GM21526 (cell line): ENCODE data around the gene MRPL14.
"Not testable (repeated sequence)": the region's sequence is repeated elsewhere in the genome, so short reads cannot be mapped to it uniquely, and the experiment has no call there.

Experiments used
- ATAC-seq: cut with Tn5 transposase; IDR thresholded peaks from one replicate; pipeline ENCODE4 v1.9.1; 2021; ENCODE audit warnings: moderate library complexity; ENCODE audit not compliant: unreplicated experiment, low FRiP score

Gene MRPL14

DNA sequence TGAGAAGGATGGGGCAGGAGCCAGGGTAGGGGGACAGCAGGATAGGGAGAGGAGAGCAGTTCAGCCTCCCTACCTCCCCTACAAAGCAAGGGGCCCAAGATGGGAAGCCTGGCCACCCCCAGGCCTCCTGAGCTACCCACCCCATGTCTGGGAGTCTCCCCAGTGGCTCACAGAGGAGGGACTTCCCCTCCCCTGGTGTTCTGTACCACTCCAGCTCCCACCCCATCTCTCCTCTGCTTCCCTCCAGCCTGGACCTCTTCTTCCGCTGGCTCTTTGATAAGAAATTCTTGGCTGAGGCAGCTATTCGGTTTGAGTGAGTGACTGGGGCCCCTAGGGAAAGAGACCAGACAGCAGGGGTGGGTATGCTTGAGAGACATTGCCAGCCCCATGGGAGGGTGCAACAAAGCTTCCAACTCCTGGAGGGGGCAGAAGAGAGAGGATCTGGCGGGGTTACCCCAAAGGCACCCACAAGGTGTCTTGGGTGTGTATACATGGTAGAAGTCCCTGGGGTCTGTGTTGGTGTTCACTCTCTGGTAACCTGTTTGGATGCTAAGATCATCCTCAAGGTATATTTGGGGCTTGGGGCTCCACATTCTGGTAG is 23.2 kb upstream of the MRPL14 start:
- no peak for ATAC-seq

- ATAC-seq, result no peak
Measured at GRCh38 chr6:44149369-44150012, 22.2 kb upstream of the MRPL14 start.

GRCh38 chr6:44148306-44148705 is 21.1 kb upstream of the MRPL14 start:
- no peak for ATAC-seq

GRCh38 chr6:44147256-44147655 is 20.0 kb upstream of the MRPL14 start:
- ATAC-seq, result no peak

- no peak for ATAC-seq
Measured at GRCh38 chr6:44146685-44147084, 19.4 kb upstream of the MRPL14 start.

GRCh38 chr6:44145839-44146238 is 18.6 kb upstream of the MRPL14 start:
- ATAC-seq, result no peak

DNA sequence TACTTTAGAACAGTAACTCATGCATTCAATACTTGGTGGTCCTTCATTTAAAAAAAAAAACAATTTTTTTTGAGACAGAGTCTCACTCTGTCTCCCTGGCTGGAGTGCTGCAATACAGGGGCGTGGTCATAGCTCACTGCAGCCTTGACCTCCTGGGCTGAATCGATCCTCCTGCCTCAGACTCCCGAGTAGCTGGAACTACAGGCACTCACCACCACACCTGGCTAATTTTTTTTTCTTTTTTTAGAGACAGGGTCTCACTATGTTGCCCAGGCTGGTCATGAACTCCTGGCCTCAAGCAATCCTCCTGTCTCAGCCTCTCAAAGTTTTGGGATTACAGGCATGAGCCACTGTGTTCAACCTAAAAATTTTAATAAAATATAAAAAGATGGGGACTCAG is 17.3 kb upstream of the MRPL14 start:
- not testable (repeated sequence) for ATAC-seq

DNA sequence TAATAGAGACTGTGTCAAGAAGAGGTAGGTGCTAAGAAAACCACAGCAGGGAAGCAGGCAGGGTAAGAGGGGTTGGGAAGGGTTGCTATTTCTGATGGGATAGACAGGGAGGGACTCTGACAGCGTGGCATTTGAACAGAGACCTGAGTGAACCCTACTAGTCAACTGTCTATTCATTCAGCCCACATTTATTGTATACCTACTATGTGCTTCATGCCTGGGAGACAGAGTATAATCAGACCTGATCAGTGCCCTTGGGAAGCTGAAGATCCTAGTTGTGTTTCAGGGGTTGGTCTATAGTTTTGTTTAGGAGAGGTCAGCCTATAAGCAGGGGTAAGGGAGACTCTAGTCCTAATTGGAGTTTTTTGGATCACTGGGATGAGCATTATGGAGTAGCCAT is 16.5 kb upstream of the MRPL14 start:
- ATAC-seq, result no peak

DNA sequence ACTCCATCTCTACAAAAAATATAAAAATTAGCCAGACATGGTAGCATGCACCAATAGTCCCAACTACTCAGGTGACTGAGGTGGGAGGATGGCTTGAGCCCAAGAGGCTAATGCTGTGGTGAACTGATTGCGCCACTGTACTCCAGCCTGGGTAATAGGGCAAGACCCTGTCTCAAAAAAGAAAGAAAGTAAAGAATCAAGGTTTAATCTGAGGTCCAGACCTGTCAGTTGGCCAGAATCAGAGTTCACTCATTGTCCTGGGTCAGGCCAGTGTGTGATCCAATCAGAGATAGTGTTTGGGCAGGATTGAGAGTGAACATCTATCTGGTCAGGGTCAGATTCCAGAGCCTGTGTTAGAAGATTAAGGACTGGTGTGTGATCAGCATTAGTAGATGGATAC is 15.6 kb upstream of the MRPL14 start:
- ATAC-seq, result no peak

- ATAC-seq, result no peak
Measured at GRCh38 chr6:44139351-44139743, 12.1 kb upstream of the MRPL14 start.

DNA sequence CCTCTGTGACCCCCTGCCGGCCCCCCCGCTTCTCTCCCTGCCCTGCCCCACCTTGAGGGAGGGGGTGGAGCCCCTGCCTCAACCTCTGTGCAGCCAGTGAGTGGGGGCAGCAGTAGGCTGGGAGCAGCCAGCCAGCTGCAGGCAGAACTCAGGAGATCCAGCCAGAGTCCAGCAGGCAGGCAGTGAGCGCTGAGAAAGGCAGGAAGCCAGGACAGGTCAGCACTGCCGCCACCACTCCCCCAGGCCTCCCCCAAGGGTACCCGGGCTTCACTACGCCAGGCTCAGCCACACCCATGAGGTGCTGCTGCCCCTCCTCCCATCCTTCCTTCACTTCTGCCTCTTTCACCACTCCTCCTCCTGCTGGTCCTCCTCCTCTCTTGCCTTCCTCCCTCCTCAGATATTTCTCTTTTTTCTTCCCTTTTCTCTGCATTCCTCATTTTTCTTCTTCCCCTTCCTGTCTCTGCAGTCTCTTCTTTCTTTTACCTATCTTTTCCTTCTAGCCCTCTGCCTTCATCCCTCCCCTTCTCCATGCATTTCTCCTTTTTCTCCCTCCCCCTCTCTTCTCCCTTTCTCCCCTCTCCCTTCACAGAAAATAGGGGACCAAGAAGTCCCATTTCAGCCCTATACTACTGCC is 11.6 kb upstream of the MRPL14 start:
- ATAC-seq, result no peak

DNA sequence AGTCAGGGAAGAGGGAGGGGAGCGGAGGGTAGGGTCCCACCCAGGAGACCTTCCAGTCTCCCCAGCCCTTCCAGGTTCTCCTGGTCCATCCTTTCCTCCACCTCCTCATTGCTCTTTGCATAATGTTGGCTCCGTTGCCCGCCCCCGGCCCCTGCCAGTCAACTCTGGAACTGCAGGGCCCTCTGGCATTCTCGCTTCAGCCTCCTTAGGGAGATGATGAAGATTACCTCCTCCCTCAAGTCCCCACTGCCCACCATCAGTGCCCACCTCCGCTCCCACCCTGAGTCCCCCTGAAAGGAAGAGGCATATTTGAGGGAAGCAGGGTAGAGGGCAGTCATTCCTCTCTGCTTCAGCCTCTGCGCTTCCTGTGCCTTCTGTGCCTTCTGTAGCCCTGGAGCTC is 8.6 kb upstream of the MRPL14 start:
- no peak for ATAC-seq

DNA sequence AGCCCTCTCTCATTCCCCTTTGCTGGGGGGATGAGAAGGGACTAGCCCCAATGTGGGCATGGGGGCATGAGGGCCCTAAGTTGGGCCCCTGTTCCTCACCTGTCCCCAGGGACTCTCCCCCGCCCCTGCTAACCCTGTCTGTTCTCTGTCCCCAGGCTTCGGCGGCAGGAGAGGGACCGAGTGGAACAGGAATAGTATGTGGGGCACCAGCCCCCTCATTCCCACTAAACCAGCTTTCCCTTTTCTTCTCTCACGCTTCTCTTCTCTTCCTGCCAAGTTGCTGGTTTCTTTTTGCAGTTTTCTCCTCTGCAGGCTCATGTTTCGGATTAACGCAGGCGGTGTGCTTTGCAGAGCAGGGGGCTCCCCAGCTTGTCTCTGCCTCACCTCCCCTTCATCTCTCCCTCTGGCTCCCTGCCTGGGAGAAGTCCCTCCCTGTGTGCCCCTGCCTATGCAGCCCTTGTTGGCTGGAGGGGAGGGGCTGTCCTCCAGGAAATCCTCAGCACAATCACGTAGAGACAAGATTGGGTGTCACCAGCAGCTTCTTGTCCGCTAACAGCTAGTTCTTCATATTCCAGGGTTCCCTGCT is 8.0 kb upstream of the MRPL14 start:
- ATAC-seq, result no peak

DNA sequence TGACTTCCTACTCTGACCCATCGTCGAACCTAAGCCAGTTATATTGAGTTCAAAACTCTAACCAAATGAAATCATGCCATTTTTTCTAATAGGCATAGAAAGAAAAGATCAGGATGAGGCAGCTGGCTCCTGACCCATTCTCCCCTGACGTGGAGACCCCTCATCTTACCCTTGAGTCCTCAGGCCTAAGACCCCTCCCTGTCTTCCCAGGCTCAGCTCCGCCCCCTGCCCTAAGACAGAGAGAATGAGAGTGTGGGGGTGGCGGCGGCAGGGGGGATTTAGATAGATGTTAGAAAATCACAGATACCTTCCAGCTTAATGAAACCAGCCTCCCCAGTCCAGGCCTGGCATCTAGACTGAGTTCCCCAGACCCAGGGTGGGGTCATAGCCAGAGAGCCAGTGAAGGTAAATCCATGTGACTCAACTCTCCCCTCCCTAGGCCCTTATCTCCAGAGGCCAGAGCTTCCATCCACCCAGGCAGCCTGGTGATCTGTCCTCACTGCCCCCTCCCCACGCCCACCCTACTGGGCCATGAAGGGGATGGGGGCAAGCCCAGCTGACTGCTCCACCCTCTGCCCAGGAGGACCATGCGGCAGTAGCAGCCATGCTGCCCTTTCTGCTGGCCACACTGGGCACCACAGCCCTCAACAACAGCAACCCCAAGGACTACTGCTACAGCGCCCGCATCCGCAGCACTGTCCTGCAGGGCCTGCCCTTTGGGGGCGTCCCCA is 6.9 kb upstream of the MRPL14 start:
- ATAC-seq, result no peak

DNA sequence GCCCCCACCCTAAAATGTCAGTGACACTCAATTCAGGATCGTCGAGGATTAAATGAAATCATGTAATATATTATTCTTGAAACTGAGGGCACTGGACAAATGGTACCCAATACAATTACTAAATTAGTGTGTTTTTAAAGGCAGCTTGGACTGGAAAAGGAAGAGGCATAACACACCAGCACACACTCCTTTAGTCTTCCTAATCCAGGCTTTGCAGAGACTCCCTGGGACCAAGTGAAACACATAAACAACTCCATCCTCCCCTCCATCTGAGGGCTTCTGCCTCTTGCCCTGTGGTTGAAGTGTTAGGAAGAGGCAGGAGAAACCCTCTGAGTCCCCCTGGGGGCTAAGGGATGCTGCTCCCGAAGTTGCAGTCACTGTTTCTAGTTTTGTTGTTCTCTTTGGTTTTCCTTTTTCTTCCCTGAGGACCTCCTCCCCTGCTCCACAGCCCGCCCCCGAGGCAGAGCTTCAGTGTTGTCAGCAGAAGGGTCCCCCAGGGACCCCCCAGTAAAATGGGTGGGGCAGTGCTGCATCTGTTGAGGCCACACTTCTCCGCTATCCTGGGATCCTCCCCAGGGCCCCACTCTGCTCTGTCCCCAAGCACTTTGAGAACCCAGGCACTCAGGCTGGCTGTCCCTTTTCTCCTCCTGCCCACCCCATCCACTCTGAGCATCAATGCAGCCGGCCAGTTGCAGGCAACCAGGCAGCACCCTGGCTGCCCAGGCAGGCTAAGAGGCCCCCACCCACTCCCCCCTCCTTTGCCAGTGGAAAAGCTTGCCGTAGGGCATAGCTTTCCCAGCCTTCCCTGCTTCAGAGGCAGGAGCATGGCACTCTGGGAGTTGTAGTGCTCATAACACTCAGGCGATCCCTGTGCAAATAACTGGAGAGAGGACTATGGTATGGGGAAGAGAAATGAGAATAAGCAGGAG is 6.0 kb upstream of the MRPL14 start:
- no peak for ATAC-seq

DNA sequence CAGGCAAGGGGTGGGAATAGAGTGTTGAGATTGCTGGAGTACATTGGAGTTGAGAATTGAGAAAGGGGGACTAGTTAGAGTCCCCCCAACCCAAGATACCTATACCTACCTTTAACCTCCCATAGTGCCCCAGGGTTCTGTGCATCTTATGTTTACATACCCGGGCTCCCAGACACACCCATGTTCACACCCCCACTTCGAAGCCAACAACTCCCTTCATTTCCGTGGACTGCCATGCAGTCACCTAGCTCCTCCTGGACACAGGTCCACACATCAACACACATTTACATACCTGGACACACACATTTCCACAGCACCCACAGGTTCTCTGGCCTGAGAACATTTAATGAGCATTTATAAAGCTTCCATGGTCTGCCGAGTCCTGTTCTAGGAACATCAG is 5.2 kb upstream of the MRPL14 start:
- no peak for ATAC-seq

GRCh38 chr6:44131892-44132291 is 4.6 kb upstream of the MRPL14 start:
- ATAC-seq, result no peak

DNA sequence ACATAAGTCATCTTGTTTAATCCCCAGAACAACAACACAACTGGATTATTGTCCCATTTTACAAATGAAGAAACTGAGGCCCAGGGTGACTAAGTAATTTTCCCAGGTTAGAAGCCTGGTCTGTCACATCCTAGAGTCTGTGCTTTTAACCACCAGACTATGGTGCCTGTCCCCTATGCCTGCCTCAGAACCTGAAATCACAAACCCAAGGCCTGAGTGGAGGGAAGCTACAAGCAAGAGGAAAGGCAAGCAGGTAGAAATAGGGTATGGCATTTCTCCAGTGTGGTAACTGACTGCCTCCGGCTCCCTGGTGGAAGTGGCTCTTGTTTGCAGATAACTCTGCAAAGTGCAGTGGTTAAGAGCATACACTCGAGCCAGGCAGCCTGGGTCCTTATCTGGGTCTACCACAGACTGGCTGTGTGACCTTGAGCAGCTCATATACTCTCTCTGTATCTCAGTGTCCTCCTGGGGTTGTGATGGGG is 2.6 kb upstream of the MRPL14 start:
- no peak for ATAC-seq

DNA sequence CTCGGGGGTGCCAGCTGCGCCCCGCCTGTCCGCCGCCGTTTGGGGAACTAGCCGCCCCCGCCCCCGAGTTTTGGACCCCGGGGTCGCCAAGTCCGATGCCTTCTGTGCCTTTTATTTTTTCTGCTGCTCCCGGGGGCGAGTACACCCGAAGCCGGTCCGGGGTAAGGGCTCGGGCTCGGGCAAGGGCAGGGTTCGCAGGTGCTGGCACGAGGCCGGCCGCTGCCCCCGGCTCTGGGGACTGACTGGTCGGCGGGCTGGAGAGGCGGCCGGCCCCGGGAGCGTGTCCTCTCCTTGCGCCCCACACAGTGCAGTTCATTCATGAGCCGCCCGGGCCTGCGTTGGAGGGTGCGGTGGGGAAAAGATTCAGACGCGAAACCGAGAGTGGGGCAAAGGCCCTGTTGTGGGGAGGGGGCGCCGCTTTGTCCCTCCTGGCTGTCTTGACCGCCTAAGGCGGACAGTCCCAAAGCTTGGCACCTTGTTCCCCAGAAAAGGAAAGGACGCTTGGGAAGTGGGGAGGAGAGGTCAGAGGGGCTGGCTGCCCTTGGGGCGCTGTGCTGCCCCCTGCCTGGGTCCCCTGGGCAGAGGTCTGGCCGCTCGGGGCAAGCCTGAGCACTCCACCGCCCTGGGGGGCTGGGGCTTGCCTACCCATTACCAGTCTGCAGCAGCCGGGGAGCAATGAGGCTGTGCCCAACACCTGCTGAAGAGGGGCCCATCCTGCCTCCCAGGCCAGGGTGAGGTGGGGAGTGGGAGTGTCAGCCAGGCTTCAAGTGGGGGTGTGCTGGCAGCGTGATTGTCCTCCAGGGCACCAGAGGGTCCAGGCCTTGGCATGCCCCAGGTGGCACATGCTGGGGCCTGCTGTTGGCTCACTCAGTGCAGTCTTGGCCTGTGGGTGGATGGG is 1.0 kb upstream of the MRPL14 start:
- ATAC-seq, result no peak
